Activated T-helper 1 cell treated with anti-CD3 and anti-CD28 coated beads, Interleukin-2, amount 50 U/mL, for 16 hours (primary cell): ENCODE data around the gene PGM2.
A peak's percentile ranks its signal among the peaks of the same experiment; 100 is the strongest.
"Not testable (repeated sequence)": the region's sequence is repeated elsewhere in the genome, so short reads cannot be mapped to it uniquely, and the experiment has no call there.

Source experiments
- DNase-seq, 2 donors: peaks; one replicate each; pipeline ENCODE4 v3.0.0-alpha.2; 2020; ENCODE audit warnings: low read depth in 1 of 2, low spot score in 1 of 2

Gene PGM2

DNA sequence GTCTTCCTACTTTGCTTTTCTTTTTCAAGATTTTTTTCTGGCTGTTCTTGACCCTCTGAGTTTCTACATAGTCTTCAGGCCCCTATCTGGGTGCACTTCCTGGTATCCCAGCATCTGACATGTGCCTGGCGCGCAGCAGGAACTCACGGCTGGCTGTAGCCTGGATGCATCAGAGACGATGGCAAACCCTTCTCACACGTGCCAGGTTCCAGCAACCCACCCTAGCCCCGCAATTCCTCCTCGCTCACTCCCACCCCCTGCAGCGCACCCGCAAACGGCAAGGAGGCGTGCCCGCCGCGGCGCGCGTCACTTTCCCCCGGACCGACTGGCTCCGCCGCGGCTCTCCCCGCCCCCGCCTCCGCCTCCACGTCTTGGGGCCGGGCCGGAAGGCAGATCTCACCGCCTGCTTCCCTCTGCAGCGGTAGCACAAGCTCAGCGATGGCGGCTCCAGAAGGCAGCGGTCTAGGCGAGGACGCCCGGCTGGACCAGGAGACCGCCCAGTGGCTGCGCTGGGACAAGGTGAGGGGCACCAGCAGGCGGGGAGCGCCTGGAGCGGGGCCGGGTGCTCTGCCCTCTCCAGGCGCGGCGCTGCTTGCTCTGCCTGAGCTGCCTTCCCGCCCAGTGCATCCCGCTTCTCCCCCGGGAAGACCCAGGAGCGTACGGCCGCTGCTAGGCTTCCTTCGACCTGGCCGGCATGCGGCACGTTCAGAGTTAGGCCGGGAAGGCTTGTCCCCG lies at the start of gene PGM2:
PGM2 (plus strand) TSS at position 392 of the 735 bp plus-strand sequence; CDS start at position 439, 47 bp downstream.
- DNase-seq, result peak; percentile 78 to 83

DNA sequence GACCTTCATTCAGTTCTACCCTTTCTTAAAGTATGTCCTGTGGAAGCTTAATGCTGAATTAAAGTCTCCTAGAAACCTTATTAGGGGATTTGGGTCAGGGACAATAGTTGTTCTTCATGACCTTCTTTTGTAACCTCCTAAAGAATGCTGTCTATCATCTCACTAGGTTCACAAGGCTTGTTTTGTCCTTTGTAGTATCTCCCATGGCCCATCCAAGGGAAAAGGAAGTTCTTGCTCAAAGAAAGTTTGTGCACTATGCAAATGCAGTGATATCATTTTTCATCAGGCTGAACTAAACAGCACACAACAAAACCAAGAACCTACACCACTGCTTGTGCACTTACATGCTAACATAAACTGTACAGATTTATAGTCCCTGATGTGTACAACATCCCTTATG lies 46.6 kb upstream of the PGM2 start:
- no peak for DNase-seq

DNA sequence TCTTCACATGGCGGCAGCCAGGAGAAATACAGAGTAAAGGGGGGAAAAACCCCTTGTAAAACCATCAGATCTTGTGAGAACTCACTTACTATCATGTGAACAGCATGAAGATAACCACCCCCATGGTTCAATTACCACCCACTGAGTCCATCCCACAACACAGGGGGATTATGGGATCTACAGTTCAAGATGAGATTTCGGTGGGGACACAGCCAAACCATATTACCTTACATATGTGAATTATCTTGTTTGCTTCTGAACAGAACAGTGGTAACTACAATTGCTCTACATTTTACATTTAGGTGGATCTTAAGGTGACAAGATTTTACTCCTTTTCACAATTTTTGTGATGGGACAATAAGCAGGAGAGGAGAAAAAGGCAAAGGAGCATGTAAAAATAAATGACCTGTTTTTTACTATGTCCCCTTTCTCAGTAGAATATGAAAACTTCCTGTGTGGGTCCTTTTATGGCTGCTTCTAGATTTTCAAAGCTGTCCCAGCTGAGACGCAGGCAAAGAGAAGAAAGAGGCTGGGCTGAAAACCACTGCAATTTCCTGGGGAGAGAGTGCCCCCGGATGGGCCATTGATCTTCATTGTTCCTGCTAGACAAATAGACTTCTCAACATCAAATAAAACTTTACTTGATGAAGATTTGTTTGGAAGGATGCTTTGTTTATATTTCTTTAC lies 45.9 kb upstream of the PGM2 start:
- peak; percentile 6 to 18 for DNase-seq

- DNase-seq, result no peak
Measured at GRCh38 chr4:37781131-37781455, 45.4 kb upstream of the PGM2 start.

DNA sequence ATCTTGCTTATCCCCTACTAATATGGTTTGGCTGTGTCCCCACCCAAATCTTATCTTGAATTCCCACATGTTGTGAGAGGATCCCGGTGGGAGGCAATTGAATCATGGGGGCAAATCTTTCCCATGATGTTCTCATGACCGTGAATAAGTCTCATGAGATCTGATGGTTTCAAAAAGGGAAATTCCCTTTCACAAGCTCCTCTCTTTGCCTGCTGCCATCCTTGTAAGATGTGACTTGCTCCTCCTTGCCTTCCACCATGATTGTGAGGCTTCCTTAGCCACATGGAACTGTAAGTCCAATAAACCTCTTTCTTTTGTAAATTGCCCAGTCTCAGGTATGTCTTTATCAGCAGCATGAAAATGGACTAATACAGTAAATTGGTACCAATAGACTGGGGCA lies 40.2 kb upstream of the PGM2 start:
- DNase-seq, result not testable (repeated sequence)

- DNase-seq, result not testable (repeated sequence)
Measured at GRCh38 chr4:37787883-37788460, 38.5 kb upstream of the PGM2 start.

GRCh38 chr4:37788819-37789218 lies 37.7 kb upstream of the PGM2 start:
- DNase-seq, result no peak

DNA sequence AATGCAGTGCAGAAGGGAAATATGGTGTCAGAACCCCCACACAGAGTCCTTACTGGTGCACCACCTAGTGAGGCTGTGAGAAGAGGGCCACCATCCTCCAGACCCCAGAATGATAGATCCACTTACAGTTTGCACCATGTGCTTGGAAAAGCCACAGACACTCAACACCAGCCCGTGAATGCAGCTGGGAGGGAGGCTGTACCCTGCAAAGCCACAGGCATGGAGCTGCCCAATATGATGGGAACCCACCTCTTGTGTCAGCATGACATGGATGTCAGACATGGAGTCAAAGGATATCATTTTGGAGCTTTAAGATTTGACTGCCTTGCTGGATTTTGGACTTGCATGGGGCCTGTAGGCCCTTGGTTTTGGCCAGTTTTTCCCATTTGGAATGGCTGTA lies 34.2 kb upstream of the PGM2 start:
- no peak for DNase-seq

GRCh38 chr4:37793562-37793961 lies 32.9 kb upstream of the PGM2 start:
- no peak for DNase-seq

DNA sequence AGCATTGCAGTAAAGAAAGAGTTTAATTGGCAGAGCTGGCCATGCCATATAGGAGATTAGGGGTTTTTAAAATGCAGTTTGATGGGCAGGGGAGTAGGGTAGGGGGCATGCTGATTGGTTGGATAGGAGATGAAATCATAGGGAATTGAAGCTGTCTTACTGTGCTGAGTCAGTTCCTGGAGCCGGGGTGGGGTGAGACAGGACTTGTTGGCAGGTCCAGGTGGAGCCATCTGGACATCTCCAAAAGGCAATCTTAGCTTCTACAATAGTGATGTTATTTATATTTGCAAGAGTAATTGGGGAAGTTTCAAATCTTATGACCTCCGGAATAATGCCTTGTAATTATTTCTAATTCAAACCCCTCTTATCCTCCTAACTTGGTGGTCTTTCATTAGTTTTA lies 32.4 kb upstream of the PGM2 start:
- DNase-seq, result no peak

DNA sequence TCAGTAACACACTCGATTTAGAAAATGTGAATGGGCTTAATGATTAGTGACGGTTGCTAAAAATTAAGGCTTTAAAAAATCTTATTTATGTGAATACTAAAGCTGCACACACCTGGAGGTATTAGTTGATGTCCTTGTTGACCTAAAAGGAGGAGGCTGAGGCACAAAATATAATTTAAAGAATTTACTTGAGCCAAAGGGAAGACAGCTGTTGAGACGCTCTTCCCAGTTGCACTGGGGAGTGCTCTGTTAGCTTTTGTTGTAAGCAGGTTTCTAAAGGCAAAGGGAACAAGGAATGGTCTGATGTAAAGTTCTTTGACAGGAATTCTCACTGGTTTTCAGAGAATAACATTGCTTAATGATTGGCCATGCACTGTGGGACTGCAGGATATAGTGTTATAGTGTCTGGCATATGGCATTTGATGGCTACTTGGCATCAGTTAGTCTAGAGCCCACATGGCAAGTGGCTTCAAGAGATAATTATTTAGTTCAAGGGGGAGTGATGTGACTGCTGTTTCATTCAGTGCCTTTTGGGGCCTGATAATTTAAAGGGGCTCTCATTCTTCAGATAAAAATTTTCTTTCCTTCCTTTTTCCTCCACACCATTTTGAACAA lies 30.8 kb upstream of the PGM2 start:
- DNase-seq, result no peak

- no peak for DNase-seq
Measured at GRCh38 chr4:37797374-37797773, 29.1 kb upstream of the PGM2 start.

DNA sequence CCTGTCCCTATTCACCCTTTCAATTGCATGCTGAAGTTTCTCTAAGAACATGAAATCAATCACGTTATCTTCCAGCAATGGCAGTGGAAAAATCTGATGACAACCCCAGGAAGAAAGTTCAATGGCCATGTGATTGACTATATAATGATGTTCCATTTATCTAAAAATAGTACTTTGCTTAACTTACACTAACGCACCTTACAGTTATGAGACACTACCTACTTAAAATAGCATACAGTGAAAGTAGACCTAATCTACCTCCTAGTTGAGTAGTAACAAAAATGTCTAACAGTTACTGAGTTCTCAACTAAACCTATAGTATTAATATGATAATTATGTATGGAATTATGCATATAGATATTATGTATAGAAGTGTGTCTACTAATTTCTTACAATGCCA lies 28.6 kb upstream of the PGM2 start:
- DNase-seq, result no peak

DNA sequence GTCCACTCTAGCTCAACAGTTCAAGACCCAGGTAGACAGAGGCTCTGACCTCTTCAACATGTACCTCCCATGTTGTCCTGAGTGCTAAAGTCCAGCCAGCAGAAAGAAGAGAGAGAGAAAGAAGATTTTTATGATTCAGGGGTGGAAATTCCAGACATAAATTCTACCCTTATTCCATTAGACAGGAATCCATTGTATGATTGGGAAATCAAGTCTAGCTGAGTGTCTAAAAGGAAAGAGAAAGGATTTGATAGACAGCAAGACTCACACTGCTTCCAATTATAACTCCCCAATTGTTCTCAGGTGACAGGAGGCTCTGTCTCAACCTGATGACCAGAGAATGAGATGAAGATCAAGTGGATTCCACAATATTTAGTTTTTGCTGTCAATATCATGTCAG lies 27.9 kb upstream of the PGM2 start:
- DNase-seq, result no peak

- no peak for DNase-seq
Measured at GRCh38 chr4:37799941-37800554, 26.4 kb upstream of the PGM2 start.

GRCh38 chr4:37802068-37802666 lies 24.3 kb upstream of the PGM2 start:
- DNase-seq, result no peak

- DNase-seq, result no peak
Measured at GRCh38 chr4:37803348-37803973, 23.0 kb upstream of the PGM2 start.

DNA sequence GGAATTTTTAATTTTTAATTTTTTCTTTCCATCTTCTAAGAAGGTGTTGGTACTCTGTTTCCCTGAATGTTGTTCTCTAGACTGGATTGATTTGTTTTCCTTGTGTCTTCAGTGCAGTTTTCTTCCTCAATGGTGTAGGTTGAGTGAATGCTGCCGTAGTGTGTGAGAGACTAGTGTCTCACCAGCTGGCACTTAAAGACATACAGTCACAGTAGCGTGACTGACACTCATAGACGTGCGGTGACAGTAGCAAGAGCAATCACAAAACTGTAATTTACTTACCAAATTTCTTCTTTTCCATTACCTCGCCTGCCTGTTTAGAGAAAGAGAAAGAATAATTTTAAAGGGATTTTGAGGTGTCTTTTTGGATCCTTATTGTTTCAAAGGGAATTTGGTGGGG lies 21.4 kb upstream of the PGM2 start:
- no peak for DNase-seq

DNA sequence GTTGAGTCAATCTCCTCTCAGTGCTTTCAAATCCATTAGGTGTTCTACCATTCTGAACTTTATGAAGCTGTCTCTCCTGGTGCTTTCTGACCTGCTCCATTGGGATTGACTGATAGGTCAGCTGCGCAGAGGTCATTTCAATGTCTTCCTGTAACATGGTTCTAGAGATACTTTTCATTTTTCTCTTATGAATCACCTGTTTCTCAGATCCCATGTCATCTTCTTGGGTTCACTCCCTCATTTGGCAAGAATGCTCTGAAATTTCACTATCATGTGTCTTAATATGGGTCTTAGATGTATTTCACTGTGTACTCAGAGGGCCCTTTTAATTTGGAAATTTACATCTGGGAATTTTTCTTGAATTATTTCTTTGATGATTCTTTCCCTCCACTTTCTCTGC lies 13.8 kb upstream of the PGM2 start:
- no peak for DNase-seq

GRCh38 chr4:37815591-37815990 lies 10.9 kb upstream of the PGM2 start:
- no peak for DNase-seq

DNA sequence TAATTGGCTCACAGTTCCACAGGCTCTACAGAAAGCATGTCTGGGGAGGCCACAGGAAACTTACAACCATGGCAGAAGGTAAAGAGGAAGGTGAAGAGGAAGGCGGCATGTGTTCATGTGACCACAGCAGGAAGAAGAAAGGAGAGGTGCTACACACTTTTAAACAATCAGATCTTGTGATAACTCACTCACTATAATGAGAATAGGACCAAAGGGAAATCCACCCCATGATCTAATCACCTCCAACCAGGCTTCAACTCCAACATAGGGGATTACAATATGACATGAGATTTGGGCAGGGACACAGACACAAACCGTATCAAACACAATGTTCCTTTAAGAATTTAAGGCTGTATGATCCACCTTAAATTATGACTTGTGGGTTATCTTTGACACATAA lies 10.5 kb upstream of the PGM2 start:
- DNase-seq, result no peak
